ENCODE results near the gene THOC6.

THOC6 gene

GRCh38 chr16:3057181-3058138 is 33.6 kb downstream of the THOC6 start:
- H3K4me3 ChIP-seq (ENCODE audit: low read depth, low read length, poor library complexity, severe bottlenecking): no peak overlapping the region
- H3K4me2 ChIP-seq (ENCODE audit: low read length): no peak overlapping the region
- no peak overlapping the region for H3K9ac ChIP-seq (ENCODE audit: low read length)

GRCh38 chr16:3058139-3059030 is 34.5 kb downstream of the THOC6 start:
- H3F3A ChIP-seq (ENCODE audit: insufficient read depth, low read length): no peaks in the 10 kb centered on the region
- H3K4me3 ChIP-seq (ENCODE audit: low read depth, low read length, poor library complexity, severe bottlenecking): peak overlapping the region; percentile 90
- no peaks in the 10 kb centered on the region for H3K79me2 ChIP-seq (ENCODE audit: insufficient read depth, low read length)
- H3K9ac ChIP-seq (ENCODE audit: low read length): peak overlapping the region; percentile 89
- no peaks in the 10 kb centered on the region for H3K9me3 ChIP-seq (ENCODE audit: low read length)
- TF ChIP-seq EZH2 (IDR thresholded peaks at IDR 0.05; ENCODE audit: borderline replicate concordance, low read length) (no peak), CTCF (IDR thresholded peaks at IDR 0.05; ENCODE audit: low read length) (no peak; the same call in 1 of the 2 replicates)
- H3K4me2 ChIP-seq (ENCODE audit: low read length): peak overlapping the region; percentile 90
- H3K4me1 ChIP-seq (ENCODE audit: insufficient read depth, low read length, severe bottlenecking): peaks cover 20% of the 10 kb centered on the region
- H3K27ac ChIP-seq (ENCODE audit: low read depth, low read length, poor library complexity, severe bottlenecking): no peak overlapping the region
- no peaks in the 10 kb centered on the region for H3K9me2 ChIP-seq (ENCODE audit: low read depth, low read length)
- peak overlapping the region; percentile 59; the same call in 1 of the 2 replicates for H2AFZ ChIP-seq (ENCODE audit: low read length)
- H3K36me3 ChIP-seq (ENCODE audit: insufficient read depth, low read length): no peaks in the 10 kb centered on the region
- H3K27me3 ChIP-seq (ENCODE audit: insufficient read depth, low read length): no peaks in the 10 kb centered on the region; the same call in 1 of the 2 replicates
- H4K20me1 ChIP-seq (ENCODE audit: insufficient read depth, low read length): no peaks in the 10 kb centered on the region

More at GRCh38 chr16:3057181-3058138, 33.6 kb downstream of the THOC6 start:
- H3F3A ChIP-seq (ENCODE audit: insufficient read depth, low read length): no peaks in the 10 kb centered on the region
- no peaks in the 10 kb centered on the region for H3K9me3 ChIP-seq (ENCODE audit: low read length)
- H3K36me3 ChIP-seq (ENCODE audit: insufficient read depth, low read length): no peaks in the 10 kb centered on the region
- no peak overlapping the region for H3K27ac ChIP-seq (ENCODE audit: low read depth, low read length, poor library complexity, severe bottlenecking)
- H2AFZ ChIP-seq (ENCODE audit: low read length): no peak overlapping the region
- no peaks in the 10 kb centered on the region; the same call in 1 of the 2 replicates for H3K27me3 ChIP-seq (ENCODE audit: insufficient read depth, low read length)
- TF ChIP-seq EZH2 (IDR thresholded peaks at IDR 0.05; ENCODE audit: borderline replicate concordance, low read length) (no peak), CTCF (IDR thresholded peaks at IDR 0.05; ENCODE audit: low read length) (no peak)
- no peaks in the 10 kb centered on the region for H3K9me2 ChIP-seq (ENCODE audit: low read depth, low read length)
- peaks cover 20% of the 10 kb centered on the region for H3K4me1 ChIP-seq (ENCODE audit: insufficient read depth, low read length, severe bottlenecking)
- H3K79me2 ChIP-seq (ENCODE audit: insufficient read depth, low read length): no peaks in the 10 kb centered on the region
- H4K20me1 ChIP-seq (ENCODE audit: insufficient read depth, low read length): no peaks in the 10 kb centered on the region

DNA sequence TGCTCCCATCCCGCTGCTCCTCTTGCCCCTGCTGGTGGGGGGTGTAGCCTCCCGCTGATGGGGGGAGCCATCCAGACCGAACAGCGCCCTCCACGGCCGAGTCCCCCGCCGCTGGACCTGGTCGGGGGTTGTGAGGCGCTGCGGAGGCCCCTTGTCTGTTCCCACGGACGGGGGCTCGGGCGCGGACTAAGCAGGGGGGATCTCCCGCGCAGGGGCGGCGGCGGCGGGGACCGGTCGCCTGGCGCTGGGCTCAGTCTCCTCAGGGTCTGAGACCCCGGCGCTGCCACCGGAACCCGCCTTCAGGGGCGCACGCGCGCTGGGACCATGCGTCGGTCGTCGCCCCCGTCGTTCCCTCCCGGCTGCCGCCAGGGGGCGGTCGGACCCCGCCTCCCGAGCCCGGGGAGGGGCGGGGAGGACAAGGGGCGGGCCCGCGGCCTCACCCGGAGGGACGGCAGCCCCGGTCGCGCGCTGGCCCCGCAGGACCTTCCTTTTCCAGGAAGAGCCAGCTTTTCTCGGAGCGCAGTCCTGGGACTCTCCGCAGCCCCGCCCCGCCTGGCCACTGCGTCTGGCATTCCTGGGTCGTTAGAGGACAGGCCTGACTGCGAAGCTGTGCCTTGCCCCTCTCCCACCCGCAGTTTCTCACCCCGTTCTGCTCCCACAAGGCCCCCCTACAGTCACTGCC is 35.3 kb downstream of the THOC6 start:
- Histone ChIP-seq H3K4me1 (ENCODE audit: insufficient read depth, low read length, severe bottlenecking) (peaks cover 20% of the 10 kb centered on the region), H3K9me2 (ENCODE audit: low read depth, low read length) (no peaks in the 10 kb centered on the region), H3K9me3 (ENCODE audit: low read length) (no peaks in the 10 kb centered on the region), H3K27me3 (ENCODE audit: insufficient read depth, low read length) (no peaks in the 10 kb centered on the region; the same call in 1 of the 2 replicates), H3K4me3 (ENCODE audit: low read depth, low read length, poor library complexity, severe bottlenecking) (peak overlapping the region; percentile 90), H4K20me1 (ENCODE audit: insufficient read depth, low read length) (no peaks in the 10 kb centered on the region), H3K9ac (ENCODE audit: low read length) (peak overlapping the region; percentile 89), H3K79me2 (ENCODE audit: insufficient read depth, low read length) (no peaks in the 10 kb centered on the region), H3F3A (ENCODE audit: insufficient read depth, low read length) (no peaks in the 10 kb centered on the region), H2AFZ (ENCODE audit: low read length) (peak overlapping the region; percentile 59; the same call in 1 of the 2 replicates), H3K27ac (ENCODE audit: low read depth, low read length, poor library complexity, severe bottlenecking) (no peak overlapping the region), H3K36me3 (ENCODE audit: insufficient read depth, low read length) (no peaks in the 10 kb centered on the region), H3K4me2 (ENCODE audit: low read length) (peak overlapping the region; percentile 90)
- peak; percentile 68 for TF ChIP-seq CTCF (IDR thresholded peaks at IDR 0.05; ENCODE audit: low read length)
- no peak for TF ChIP-seq EZH2 (IDR thresholded peaks at IDR 0.05; ENCODE audit: borderline replicate concordance, low read length)

Data from OCI-LY1 (cell line).